ENCODE measurements around the gene USPL1. TPM values are rescaled to one million over a fixed set of nuclear protein-coding genes. Genes with fewer than 3 reads are reported as not detected.
"Not testable (repeated sequence)": the region's sequence is repeated elsewhere in the genome, so short reads cannot be mapped to it uniquely, and the experiment has no call there.

The USPL1 gene
- total RNA-seq, 1 donor from 2014 or later, result 33.1 TPM

DNA sequence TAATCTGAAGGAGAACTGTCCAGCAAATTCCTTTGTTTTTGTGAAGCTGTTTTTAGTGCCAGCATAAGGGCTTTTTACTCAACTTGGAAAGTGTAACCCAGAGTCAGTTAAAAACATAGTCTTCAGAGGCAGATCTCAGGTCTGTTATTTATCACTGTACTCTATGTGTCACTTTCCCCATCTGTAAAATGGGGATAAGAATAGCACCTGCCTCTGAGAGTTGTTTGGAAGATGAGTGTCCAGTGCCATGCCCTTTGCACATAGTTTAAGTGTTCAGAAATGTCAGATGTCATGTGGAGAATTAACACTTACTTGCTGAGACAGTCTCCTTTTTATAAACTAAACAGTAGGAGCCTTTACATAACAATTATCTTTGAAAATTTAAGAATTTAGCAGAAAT lies 27.9 kb downstream of the USPL1 start:
- no peak overlapping the region for H3K4me3 ChIP-seq (ENCODE audit: low read depth, low read length)
- no peak for DNase-seq (ENCODE audit: low read depth)
- no peak for TF ChIP-seq CTCF (IDR thresholded peaks at IDR 0.05; ENCODE audit: insufficient read depth, low read length, poor library complexity, severe bottlenecking)
- H3K36me3 ChIP-seq (ENCODE audit: control insufficient read depth, insufficient read depth, low read length), result peaks cover 1% of the 10 kb centered on the region
- H3K27me3 ChIP-seq (ENCODE audit: control insufficient read depth, insufficient read depth, low read length), result no peaks in the 10 kb centered on the region

GRCh38 chr13:30647420-30647819 lies 29.7 kb downstream of the USPL1 start:
- DNase-seq (ENCODE audit: low read depth), result no peak
- Histone ChIP-seq H3K4me3 (ENCODE audit: low read depth, low read length) (no peak overlapping the region), H3K27me3 (ENCODE audit: control insufficient read depth, insufficient read depth, low read length) (no peaks in the 10 kb centered on the region), H3K36me3 (ENCODE audit: control insufficient read depth, insufficient read depth, low read length) (no peaks in the 10 kb centered on the region)
- no peak for TF ChIP-seq CTCF (IDR thresholded peaks at IDR 0.05; ENCODE audit: insufficient read depth, low read length, poor library complexity, severe bottlenecking)

GRCh38 chr13:30647824-30648521 lies 30.3 kb downstream of the USPL1 start:
- H3K27me3 ChIP-seq (ENCODE audit: control insufficient read depth, insufficient read depth, low read length), result no peaks in the 10 kb centered on the region
- no peak for TF ChIP-seq CTCF (IDR thresholded peaks at IDR 0.05; ENCODE audit: insufficient read depth, low read length, poor library complexity, severe bottlenecking)
- H3K36me3 ChIP-seq (ENCODE audit: control insufficient read depth, insufficient read depth, low read length), result no peaks in the 10 kb centered on the region
- DNase-seq (ENCODE audit: low read depth), result no peak
- H3K4me3 ChIP-seq (ENCODE audit: low read depth, low read length), result no peak overlapping the region

- Histone ChIP-seq H3K36me3 (ENCODE audit: control insufficient read depth, insufficient read depth, low read length) (no peaks in the 10 kb centered on the region), H3K27me3 (ENCODE audit: control insufficient read depth, insufficient read depth, low read length) (no peaks in the 10 kb centered on the region), H3K4me3 (ENCODE audit: low read depth, low read length) (no peak overlapping the region)
- no peak for DNase-seq (ENCODE audit: low read depth)
- no peak for TF ChIP-seq CTCF (IDR thresholded peaks at IDR 0.05; ENCODE audit: insufficient read depth, low read length, poor library complexity, severe bottlenecking)
Observed at GRCh38 chr13:30648522-30649012, 30.8 kb downstream of the USPL1 start.

DNA sequence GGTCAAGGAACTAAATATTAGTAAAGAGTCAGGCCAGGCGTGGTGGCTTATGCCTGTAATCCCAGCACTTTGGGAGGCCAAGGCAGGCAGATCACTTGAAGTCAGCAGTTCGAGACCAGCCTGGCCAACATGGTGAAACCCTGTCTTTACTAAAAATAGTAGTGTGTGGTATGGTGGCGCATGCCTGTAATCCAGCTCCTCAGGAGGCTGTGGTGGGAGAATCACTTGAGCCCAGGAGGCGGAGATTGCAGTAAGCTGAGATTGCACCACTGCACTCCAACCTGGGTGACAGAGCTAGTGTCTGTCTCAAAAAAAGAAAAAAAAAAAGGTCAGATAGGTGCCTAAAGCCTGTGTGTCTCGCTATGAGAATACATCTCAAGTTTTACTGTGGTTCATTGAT lies 33.9 kb downstream of the USPL1 start:
- not testable (repeated sequence) for DNase-seq (ENCODE audit: low read depth); H3K4me3 ChIP-seq (ENCODE audit: low read depth, low read length); H3K27me3 ChIP-seq (ENCODE audit: control insufficient read depth, insufficient read depth, low read length); H3K36me3 ChIP-seq (ENCODE audit: control insufficient read depth, insufficient read depth, low read length)

DNA sequence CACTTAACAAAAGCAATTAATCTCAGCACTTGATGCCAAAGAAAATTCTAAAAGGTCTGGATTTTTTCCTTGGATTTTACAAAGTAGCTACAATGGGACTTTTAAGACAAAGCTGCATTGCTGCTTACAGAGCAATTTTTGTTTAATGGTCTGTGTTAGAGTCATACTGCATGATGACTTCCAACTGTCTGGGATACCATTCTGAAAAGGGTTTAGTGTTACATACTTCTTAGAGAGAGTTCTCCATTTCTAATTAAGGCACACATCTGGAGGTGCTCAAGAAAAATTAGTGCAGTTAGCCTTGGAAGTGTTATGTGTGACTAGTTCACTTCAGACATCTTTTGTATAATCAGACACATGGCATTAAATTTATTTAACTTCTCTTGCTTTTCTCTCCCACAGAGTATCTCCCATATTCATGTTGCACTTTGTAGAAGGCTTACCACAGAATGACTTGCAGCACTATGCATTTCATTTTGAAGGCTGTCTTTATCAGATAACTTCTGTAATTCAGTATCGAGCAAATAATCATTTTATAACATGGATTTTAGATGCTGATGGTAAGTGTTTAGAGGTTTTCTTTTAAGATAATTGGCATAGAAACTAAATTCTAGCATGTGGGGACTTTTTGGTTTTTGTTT lies 35.1 kb downstream of the USPL1 start:
- Histone ChIP-seq H3K27me3 (ENCODE audit: control insufficient read depth, insufficient read depth, low read length) (no peaks in the 10 kb centered on the region), H3K4me3 (ENCODE audit: low read depth, low read length) (no peak overlapping the region), H3K36me3 (ENCODE audit: control insufficient read depth, insufficient read depth, low read length) (no peaks in the 10 kb centered on the region)
- no peak for TF ChIP-seq CTCF (IDR thresholded peaks at IDR 0.05; ENCODE audit: insufficient read depth, low read length, poor library complexity, severe bottlenecking)
- DNase-seq (ENCODE audit: low read depth), result no peak

Data from kidney epithelial cell (primary cell).